ENCODE data around the gene PRKN.

DNA sequence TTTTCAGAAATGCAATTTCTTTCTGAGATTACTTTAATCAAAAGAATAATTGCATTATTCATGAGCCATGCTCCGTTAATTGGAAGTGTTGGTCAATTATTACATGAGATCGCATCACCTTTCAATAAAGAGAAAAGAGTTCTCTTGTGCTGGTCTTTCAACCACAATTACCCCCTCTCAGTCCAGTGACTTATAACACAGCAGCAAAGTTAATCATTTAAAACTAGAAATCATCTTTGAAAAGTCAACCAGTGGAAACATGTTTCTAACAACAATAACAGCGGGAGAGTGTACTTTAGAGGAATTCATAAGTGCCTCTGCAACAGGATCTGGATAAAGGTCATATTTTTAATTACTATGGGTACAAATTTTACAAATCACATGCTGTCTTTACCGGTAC, 1069.4 kb downstream of the PRKN start:
- TF ChIP-seq CTCF (IDR thresholded peaks at IDR 0.05) (no peak), POLR2A (IDR thresholded peaks at IDR 0.05) (no peak)
